Stimulated activated CD4-positive, alpha-beta T cell treated with anti-CD3 and anti-CD28 coated beads, Interleukin-4, amount 100 ng/mL, for 24 hours (primary cell): ENCODE results near the gene CCK.

ENCODE experiments used
- DNase-seq: peaks from one replicate; pipeline ENCODE4 v3.0.0-alpha.2; 2020

The CCK gene

DNA sequence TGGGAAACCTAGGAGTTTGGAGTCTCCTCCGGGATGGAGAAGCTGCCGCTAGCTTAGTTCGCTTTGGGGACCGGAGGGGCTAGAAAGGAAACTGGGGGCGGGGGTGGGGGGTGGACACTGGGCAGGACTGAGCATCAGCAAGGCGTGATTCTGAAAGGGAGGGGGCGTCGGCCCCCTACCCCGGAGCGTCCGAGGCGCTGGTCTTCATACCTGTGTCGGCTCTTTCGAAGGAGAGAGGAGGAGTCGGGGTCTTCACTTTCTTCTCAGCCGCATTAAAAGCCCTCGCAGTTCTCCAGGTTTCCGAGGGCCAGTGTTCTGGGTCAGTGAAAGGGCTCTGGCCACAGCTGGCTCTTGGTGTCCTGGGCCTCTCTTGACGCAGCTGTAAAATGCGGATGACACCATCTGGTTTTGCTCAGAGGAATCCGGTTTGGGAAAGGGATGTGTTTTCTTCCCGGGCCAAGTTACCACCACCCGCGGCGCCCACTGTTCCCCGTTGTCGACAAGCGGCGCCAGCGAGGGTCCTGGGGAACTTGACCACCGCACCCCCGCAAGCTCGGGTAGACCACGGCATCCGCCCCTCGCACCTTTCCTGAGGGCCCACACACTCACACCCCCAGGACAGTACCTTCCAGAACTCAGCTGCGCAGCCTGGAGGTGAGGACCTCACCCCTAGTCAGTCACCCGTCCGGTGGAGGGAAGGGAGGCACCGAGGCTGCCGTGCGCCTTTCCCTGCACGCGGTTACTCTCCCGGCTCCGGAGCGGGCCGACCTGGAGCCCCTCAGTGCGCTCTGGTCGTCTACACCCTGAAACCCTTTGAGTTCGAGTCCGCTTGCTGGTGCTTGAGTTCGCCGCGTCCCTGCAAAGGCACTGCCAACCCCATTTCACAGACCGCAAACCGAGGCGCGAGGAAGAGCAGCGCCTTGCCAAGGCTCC is 660 bp downstream of the CCK start:
- no peak for DNase-seq

DNA sequence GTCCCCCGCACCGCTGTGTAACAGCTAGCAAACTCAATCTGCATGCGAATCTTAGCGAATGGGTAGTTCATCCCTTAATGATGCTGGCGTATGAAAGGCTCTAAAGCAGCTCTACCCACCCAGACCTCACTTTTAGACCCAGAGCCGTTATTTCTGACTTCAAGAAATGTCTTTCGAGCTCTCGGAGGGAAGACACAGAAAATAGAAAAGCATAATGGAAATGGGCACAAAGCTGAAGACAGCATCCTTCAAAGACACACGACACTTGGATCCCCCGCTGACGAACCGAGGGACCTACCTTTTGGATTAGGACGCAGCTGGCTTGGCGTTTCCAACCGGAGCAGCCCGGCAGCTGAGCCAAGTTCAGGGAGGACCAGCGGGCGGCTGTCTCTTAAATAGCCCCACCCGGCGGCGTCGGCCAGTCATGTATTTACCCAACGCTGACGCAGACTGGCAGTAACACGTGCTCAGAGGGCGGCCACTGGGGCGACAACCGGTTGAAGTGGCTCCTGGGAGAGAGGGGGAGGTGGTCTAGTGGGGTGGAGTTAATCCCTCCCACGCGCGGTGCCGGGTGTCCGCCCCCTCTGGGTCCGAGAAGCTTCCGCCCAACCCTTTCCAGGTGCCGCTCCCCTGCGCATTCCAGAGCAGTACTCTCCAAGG is 1.5 kb downstream of the CCK start:
- peak; percentile 11 for DNase-seq

DNA sequence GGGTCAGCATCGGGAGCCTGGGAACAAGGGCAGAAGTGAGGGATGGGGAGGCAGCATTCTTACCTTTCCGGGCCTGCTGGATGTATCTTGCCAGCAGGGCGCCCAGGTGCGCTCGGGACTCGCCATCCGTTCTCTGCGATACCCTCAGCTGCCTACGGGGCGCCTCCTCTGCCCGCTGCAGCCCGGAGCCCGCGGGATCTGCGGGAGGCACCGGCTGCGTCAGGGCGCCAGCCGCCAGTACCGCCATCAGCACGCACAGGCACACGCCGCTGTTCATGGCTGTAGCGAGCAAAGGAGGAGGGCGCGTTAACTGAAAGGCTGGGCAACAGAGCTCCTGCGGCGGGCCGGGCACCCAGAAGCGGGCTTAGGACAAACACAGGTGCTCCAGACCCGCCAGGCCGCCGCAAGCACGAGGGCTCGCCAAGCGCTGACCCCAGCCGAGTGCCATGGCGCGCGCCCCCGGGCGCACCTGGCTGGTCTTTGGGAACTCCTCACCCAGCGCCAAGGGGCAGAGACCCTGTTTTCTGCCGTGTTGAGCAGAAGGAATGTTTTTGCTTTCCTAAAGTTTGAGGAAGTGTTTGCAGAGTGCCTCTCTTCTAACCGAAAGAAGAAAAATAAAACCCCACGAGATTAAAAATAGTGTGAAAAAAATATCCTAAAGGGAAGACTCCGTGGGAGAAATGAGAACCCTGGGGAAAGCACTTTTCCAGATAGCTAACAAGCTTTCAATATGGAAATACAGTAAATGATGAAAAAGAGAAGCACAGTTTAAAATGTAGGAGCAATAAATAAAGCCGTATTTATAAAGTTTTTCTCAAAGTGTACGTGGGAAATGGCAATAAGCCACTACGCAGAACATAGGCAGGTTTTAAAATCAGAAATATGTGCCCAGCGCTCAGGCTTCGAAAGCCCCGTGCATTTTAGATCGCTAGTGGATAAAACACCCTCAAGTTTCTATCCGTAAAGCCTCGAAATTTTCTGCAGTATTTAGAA is 2.3 kb downstream of the CCK start:
- DNase-seq: peak; percentile 8

GRCh38 chr3:42262525-42262924 is 3.5 kb downstream of the CCK start:
- DNase-seq: no peak

- DNase-seq: no peak
These were observed 9.0 kb downstream of the CCK start for GRCh38 chr3:42257007-42257406.

- DNase-seq: no peak
These were observed 9.7 kb downstream of the CCK start for GRCh38 chr3:42256135-42256819.

GRCh38 chr3:42254566-42254965 is 11.4 kb downstream of the CCK start:
- no peak for DNase-seq

DNA sequence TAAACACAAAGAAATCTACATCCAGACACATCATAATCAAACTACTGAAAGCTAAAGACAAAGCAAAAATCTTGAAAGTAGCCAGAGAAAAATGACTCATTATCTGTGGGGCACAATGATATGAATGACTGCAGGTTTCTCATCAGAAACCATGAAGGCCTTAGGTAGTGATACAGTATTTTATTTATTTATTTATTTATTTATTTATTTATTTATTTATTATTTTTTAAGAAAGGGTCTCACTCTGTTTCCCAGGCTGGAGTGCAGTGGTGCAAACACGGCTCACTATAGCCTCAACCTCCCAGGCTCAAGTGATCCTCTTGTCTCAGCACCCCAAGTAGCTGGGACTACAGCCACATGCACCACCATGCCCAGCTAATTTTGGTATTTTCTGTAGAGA is 15.2 kb downstream of the CCK start:
- DNase-seq: no peak

GRCh38 chr3:42247576-42248027 is 18.4 kb downstream of the CCK start:
- DNase-seq: peak; percentile 67

GRCh38 chr3:42246091-42246490 is 19.9 kb downstream of the CCK start:
- DNase-seq: no peak

GRCh38 chr3:42236611-42237010 is 29.4 kb downstream of the CCK start:
- DNase-seq: no peak

DNA sequence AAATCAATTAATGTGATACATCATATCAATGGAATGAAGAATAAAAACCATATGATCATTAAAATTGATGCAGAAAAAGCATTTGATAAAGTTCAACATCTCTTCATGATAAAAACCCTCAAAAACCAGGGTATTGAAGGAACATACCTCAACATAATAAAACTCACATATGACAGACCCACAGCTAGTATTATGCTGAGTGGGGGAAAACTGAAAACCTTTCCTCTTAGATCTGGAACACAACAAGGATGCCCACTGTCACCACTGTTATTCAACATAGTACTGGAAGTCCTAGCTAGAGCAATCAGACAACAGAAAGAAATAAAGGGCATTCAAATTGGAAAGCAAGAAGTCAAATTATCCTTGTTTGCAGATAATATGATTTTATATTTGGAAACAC is 30.5 kb downstream of the CCK start:
- DNase-seq: no peak

DNA sequence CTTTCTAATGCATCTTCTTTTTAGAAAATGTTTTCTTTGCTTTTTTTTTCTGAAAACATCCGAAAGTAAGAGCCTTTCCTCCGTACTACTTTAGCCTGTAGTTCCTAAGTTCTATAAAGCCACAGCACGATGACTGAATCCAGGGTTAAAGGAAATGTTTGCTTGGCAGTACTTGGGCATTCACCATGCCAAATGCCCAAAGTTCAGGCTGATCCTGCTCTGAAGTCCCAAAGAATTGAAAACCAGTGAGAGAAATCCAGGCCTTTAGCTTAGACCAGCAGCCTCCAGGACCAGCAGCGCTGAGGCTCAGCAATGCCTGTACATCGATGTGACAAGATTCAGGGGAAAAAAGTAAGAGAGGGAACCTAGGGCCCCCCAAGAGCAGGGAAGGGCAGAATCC is 35.1 kb downstream of the CCK start:
- DNase-seq: no peak

GRCh38 chr3:42229942-42230688 is 35.9 kb downstream of the CCK start:
- no peak for DNase-seq

DNA sequence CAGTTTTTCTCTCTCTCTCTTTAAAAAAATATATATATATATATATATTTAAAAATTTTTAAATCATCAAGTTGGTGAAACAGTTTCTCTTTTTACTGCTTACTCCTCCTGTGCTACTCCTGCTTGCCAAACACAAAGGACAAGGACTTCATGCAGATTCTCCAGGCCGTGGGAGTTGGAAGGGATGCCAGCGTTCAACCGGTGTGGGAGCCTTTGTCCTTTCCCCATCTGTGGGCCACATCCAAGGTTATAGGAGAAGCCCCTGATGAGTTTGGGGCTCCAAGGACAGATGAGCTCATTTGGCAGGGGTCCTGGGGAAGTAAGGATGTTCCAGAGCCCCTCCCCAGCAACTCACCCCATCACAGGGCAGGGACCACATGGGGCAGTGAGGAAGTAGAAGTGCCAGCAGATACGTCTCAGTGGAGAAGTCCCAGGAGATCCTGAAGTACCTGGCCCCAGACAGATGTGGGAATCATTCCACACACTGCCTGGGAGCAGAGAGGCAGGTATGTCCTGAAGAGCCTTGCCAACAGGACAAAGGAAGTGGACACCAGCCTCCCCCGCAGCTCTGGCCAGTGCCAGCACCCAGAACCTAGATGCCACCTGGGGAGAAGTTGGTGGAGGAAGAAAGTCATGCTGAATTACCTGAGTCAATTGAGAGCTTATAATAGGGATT is 36.6 kb downstream of the CCK start:
- DNase-seq: no peak

DNA sequence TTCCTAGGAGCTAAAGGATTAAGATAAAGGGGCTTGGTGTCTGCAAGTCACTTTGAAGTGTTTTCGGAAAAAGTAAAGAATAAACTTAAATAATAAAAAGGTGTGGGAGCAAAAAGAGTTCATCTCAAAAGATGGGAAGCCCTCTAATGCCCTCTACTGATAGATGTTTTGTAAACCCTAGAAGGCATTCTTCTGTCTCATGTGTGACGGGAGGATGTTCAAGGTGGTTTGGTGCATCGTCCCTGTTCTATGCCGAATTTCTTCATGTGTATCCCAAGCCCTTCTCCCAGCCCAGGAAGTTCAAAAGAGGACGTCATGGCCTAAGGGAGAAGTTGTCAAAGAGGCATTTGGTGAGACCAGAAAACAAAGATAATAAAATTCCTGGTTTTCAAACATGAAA is 37.2 kb downstream of the CCK start:
- no peak for DNase-seq

GRCh38 chr3:42226470-42227425 is 39.2 kb downstream of the CCK start:
- no peak for DNase-seq

GRCh38 chr3:42225486-42226363 is 40.3 kb downstream of the CCK start:
- no peak for DNase-seq
